Measurements from ENCODE around the gene RUNX3.

GRCh38 chr1:24955161-24955560, 25.1 kb upstream of the RUNX3 start:
- no peak for TF ChIP-seq CTCF (IDR thresholded peaks at IDR 0.05; ENCODE audit: extremely low read depth in 1 of 2, insufficient read depth in 1 of 2, low read depth in 1 of 2, low read length in 2 of 2)
- no peak for TF ChIP-seq POLR2AphosphoS5 (IDR thresholded peaks at IDR 0.05; ENCODE audit: insufficient read depth, low read depth, low read length)
- TF ChIP-seq MYC (IDR thresholded peaks at IDR 0.05; ENCODE audit: low read depth, low read length), result no peak
